Measurements from ENCODE around the gene GPR137B. TPM values are rescaled to one million over a fixed set of nuclear protein-coding genes. Genes with fewer than 3 reads are reported as not detected.

GPR137B gene
- total and polyA plus RNA-seq, 8 donors: 0.95 to 9.8 (median 2.6) TPM

DNA sequence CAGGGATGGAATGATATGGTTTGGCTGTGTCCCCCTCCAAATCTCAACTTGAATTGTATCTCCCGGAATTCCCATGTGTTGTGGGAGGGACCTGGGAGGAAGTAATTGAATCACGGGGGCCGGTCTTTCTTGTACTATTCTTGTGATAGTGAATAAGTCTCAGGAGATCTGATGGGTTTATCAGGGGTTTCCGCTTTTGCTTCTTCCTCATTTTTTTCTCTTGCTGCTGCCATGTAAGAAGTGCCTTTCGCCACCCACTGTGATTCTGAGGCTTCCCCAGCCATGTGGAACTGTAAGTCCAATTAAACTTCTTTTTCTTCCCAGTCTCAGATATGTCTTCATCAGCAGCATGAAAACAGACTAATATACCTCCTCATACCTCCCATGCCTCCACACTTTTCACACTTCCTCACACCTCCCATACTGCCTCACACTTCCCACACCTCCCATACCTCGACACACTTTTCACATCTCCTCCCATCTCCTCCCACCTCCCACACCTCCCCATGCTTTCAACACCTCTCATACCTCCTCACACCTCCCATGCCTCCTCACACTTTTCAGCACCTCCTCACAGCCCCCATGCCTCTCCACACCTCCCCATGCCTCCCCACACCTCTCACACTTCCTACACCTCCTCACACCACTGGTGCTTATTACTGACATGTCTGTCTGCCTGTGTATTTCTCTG lies 21.3 kb downstream of the GPR137B start:
- intact Hi-C loops (cut with DNase I): no loop called here
- no peaks in the 10 kb centered on the region for H3K36me3 ChIP-seq
- H3K27ac ChIP-seq: no peak overlapping the region
- H3K27me3 ChIP-seq: no peaks in the 10 kb centered on the region
- no peaks in the 10 kb centered on the region for H3K9me3 ChIP-seq
- H3K4me1 ChIP-seq: no peaks in the 10 kb centered on the region
- 86 to 92% methylated on average over 6 of the region's 6 CpGs for WGBS, 2 donors
- no peak for ATAC-seq
- DNase-seq: no peak
- H3K4me3 ChIP-seq: no peak overlapping the region
- TF ChIP-seq, protein P1, sequence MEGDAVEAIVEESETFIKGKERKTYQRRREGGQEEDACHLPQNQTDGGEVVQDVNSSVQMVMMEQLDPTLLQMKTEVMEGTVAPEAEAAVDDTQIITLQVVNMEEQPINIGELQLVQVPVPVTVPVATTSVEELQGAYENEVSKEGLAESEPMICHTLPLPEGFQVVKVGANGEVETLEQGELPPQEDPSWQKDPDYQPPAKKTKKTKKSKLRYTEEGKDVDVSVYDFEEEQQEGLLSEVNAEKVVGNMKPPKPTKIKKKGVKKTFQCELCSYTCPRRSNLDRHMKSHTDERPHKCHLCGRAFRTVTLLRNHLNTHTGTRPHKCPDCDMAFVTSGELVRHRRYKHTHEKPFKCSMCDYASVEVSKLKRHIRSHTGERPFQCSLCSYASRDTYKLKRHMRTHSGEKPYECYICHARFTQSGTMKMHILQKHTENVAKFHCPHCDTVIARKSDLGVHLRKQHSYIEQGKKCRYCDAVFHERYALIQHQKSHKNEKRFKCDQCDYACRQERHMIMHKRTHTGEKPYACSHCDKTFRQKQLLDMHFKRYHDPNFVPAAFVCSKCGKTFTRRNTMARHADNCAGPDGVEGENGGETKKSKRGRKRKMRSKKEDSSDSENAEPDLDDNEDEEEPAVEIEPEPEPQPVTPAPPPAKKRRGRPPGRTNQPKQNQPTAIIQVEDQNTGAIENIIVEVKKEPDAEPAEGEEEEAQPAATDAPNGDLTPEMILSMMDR (IDR thresholded peaks at IDR 0.05): no peak
- no peak for FAIRE-seq

DNA sequence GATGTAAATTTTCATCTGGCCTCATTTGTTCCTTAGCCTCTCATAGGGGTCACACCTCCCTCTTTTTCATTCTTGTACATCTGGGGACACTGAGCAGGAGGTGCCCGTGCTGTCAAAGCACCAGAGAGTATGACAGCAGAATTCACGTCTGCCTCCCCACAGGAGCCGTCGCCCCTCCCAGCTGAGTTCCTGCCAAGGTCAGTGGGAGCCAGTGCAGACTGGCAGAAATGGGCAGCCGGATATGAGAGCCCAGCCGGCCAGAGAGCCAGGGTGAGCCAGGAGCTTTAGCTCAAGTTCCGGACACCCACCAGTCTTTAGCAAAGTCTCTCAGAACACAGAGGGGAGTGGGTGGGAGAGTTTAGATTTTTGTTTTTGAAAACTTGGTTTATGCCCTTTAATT lies 21.9 kb downstream of the GPR137B start:
- intact Hi-C loops (cut with DNase I): no loop called here
- H3K36me3 ChIP-seq: no peaks in the 10 kb centered on the region
- H3K4me3 ChIP-seq: no peak overlapping the region
- no peak for FAIRE-seq
- ATAC-seq: peak in 2 of 4 donors; percentile 60 to 75
- no peaks in the 10 kb centered on the region for H3K4me1 ChIP-seq
- DNase-seq: peak in 2 of 6 donors; percentile 32 to 34
- H3K27ac ChIP-seq: no peak overlapping the region
- TF ChIP-seq, protein P1 (IDR thresholded peaks at IDR 0.05): no peak
- WGBS, 2 donors: 45 to 49% methylated on average over 7 of the region's 7 CpGs
- no peaks in the 10 kb centered on the region for H3K27me3 ChIP-seq
- H3K9me3 ChIP-seq: no peaks in the 10 kb centered on the region

DNA sequence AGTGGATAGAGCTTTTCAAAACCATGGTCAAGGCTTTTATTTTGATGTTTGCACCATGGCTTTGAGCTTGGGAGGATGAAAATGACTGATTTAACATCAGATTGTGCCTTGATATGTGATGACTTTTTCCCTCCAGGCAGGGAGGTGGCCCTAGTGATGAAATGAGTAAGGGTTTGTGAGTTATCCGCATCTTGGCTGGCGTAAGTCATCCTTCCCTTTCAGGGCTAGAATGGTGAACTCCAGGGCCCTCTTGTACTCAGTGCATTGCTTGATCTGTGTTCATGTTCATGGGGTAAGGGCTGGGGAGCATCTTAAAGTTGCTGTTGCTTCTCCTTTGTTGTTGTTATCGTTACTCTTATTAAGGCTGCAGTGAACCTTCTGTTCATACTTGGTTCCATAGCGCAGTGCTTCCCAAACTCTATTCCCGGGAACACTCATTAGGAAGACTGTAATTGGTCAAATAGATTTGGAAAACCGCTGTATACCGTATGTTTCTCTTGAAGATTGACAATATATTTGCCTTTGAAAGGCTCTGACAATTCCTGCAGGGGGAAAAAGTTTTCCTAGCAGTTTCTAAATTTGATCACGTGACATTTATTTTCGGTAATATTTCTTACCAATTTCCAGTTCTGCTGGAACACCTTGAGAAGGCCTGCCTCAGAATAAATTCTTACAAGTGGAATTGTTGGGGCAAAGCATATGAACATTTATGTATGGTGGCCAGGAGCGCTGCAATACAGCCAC lies 23.1 kb downstream of the GPR137B start:
- FAIRE-seq (no peak), ATAC-seq (no peak), DNase-seq (no peak)
- no peak overlapping the region for H3K4me3 ChIP-seq
- WGBS, 2 donors: 95% methylated on average over 10 of the region's 10 CpGs
- H3K4me1 ChIP-seq: no peaks in the 10 kb centered on the region
- no peak overlapping the region for H3K27ac ChIP-seq
- TF ChIP-seq, protein P1 (IDR thresholded peaks at IDR 0.05): no peak
- no peaks in the 10 kb centered on the region for H3K36me3 ChIP-seq
- no peaks in the 10 kb centered on the region for H3K27me3 ChIP-seq
- no peaks in the 10 kb centered on the region for H3K9me3 ChIP-seq
- intact Hi-C loops (cut with DNase I): no loop called here

DNA sequence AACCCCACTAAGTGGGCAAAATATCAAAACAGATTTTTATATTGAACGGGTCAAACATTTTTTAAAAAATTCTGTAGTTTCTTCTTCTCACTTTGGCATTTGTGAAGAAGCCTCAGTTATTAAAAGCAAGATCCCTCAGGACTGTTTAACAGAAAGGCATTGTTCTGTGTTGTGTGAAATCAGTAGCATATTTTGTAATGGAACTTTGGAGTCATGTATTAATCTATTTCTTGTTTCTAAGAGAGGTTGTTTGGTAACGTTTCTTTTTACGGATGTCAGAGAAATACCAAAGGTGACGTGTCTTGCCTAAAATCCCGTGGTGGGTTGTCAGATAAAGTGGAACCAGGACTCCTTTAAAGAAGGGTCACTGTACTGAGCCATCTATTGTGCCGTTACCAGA lies 23.7 kb downstream of the GPR137B start:
- H3K36me3 ChIP-seq: no peaks in the 10 kb centered on the region
- WGBS, 2 donors: 78 to 92% methylated on average over 6 of the region's 6 CpGs
- H3K4me1 ChIP-seq: no peaks in the 10 kb centered on the region
- no peak overlapping the region for H3K27ac ChIP-seq
- intact Hi-C loops (cut with DNase I): no loop called here
- ATAC-seq: no peak
- no peak for FAIRE-seq
- DNase-seq: no peak
- H3K4me3 ChIP-seq: no peak overlapping the region
- no peaks in the 10 kb centered on the region for H3K27me3 ChIP-seq
- TF ChIP-seq, protein P1 (IDR thresholded peaks at IDR 0.05): no peak
- H3K9me3 ChIP-seq: no peaks in the 10 kb centered on the region

DNA sequence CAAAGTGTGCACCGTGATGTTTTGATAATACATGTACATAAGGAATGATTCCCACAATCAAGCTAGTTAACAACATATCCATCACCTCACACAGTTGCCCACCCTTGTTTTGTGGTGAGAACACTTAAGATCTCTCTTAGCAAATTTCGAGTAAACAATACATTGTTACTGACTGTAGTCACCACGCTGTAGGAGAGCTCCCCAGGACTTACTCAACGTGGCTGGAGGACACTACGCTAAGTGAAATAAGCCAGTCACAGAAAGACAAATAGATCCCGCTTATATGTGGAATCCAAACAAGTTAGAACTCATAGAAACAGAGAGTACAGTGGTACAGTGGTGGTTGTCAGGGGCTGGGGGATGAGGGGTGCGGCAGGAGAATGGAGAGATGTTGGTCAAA lies 24.8 kb downstream of the GPR137B start:
- TF ChIP-seq, protein P1 (IDR thresholded peaks at IDR 0.05): no peak
- H3K9me3 ChIP-seq: no peaks in the 10 kb centered on the region
- H3K27me3 ChIP-seq: no peaks in the 10 kb centered on the region
- H3K4me3 ChIP-seq: no peak overlapping the region
- no peak overlapping the region for H3K27ac ChIP-seq
- intact Hi-C loops (cut with DNase I): no loop called here
- 86 to 88% methylated on average over 7 of the region's 7 CpGs for WGBS, 2 donors
- no peak for FAIRE-seq
- no peak for DNase-seq
- no peak for ATAC-seq
- H3K4me1 ChIP-seq: no peaks in the 10 kb centered on the region
- H3K36me3 ChIP-seq: no peaks in the 10 kb centered on the region
